Activated CD4-positive, CD25-positive, alpha-beta regulatory T cell treated with anti-CD3 and anti-CD28 coated beads, Interleukin-2, amount 50 U/mL, for 72 hours (primary cell): ENCODE measurements around the gene GPR153.
A peak's percentile ranks its signal among the peaks of the same experiment; 100 is the strongest.
"Not testable (repeated sequence)": the region's sequence is repeated elsewhere in the genome, so short reads cannot be mapped to it uniquely, and the experiment has no call there.

ENCODE experiments used
- DNase-seq: peaks from one replicate; pipeline ENCODE4 v3.0.0; 2021

The GPR153 gene

GRCh38 chr1:6221210-6221784 lies 39.6 kb downstream of the GPR153 start:
- DNase-seq = no peak

- DNase-seq = no peak
These were observed 40.7 kb downstream of the GPR153 start for GRCh38 chr1:6220236-6220635.

- not testable (repeated sequence) for DNase-seq
These were observed 41.3 kb downstream of the GPR153 start for GRCh38 chr1:6219641-6220040.

- DNase-seq = no peak
These were observed 42.3 kb downstream of the GPR153 start for GRCh38 chr1:6218375-6219164.

- no peak for DNase-seq
These were observed 48.5 kb downstream of the GPR153 start for GRCh38 chr1:6212193-6212959.

- no peak for DNase-seq
These were observed 49.2 kb downstream of the GPR153 start for GRCh38 chr1:6211731-6212130.

GRCh38 chr1:6210591-6211355 lies 50.1 kb downstream of the GPR153 start:
- DNase-seq = no peak

GRCh38 chr1:6209661-6210580 lies 51.0 kb downstream of the GPR153 start:
- DNase-seq = no peak

GRCh38 chr1:6208723-6209660 lies 51.9 kb downstream of the GPR153 start:
- DNase-seq = peak; percentile 48

- DNase-seq = no peak
These were observed 53.0 kb downstream of the GPR153 start for GRCh38 chr1:6207921-6208320.

- DNase-seq = no peak
These were observed 53.6 kb downstream of the GPR153 start for GRCh38 chr1:6207075-6207885.

- DNase-seq = no peak
These were observed 54.4 kb downstream of the GPR153 start for GRCh38 chr1:6206520-6206855.

GRCh38 chr1:6205849-6206519 lies 54.9 kb downstream of the GPR153 start, which contains the start of gene RNF207:
RNF207 (plus strand) TSS chr1:6206119; CDS start chr1:6206536, 417 bp downstream.
- DNase-seq = peak; percentile 62

- no peak for DNase-seq
These were observed 58.6 kb downstream of the GPR153 start for GRCh38 chr1:6202256-6202655.

- no peak for DNase-seq
These were observed 60.6 kb downstream of the GPR153 start for GRCh38 chr1:6200188-6200809.

GRCh38 chr1:6199298-6200187 lies 61.4 kb downstream of the GPR153 start, which contains the start of gene RPL22:
RPL22 (minus strand) TSS chr1:6199595; CDS start chr1:6199573, 22 bp downstream.
- DNase-seq = peak; percentile 92

GRCh38 chr1:6198646-6199297 lies 62.1 kb downstream of the GPR153 start:
- DNase-seq = no peak
